WERI-Rb-1 (cell line): ENCODE measurements around the gene TM2D1.

Experiments used
- DNase-seq: peaks from one replicate; pipeline ENCODE4 v3.0.0-alpha.2; 2020
- H3K27ac ChIP-seq: fragments of 250-450 bp; sonication (Bioruptor Pico); 2 replicates; pipeline ENCODE4 v1.5.1; 2020; ENCODE audit warnings: mild to moderate bottlenecking, moderate library complexity
- H3K27me3 ChIP-seq: fragments of 250-450 bp; sonication (Bioruptor Pico); 2 replicates; pipeline ENCODE4 v1.5.1; 2021; ENCODE audit warnings: mild to moderate bottlenecking, low read depth, moderate library complexity; ENCODE audit not compliant: insufficient read depth, severe bottlenecking
- H3K36me3 ChIP-seq: fragments of 250-450 bp; sonication (Bioruptor Pico); 2 replicates; pipeline ENCODE4 v1.5.1; 2020; ENCODE audit warnings: mild to moderate bottlenecking, moderate library complexity
- H3K4me3 ChIP-seq: 2 replicates; pipeline ENCODE4 v1.5.1; 2011; ENCODE audit warnings: low read depth, mild to moderate bottlenecking, control low read depth, low read length
- H3K9me3 ChIP-seq: fragments of 250-450 bp; sonication (Bioruptor Pico); 2 replicates; pipeline ENCODE4 v1.5.1; 2021; ENCODE audit warnings: mild to moderate bottlenecking, moderate library complexity; ENCODE audit not compliant: severe bottlenecking
- CTCF ChIP-seq: IDR thresholded peaks from 2 replicates; pipeline ENCODE4 v1.5.1; 2011; ENCODE audit warnings: low read depth, mild to moderate bottlenecking, control low read depth, inconsistent platforms, low read length

TM2D1 gene

GRCh38 chr1:61637470-61637869 is 87.5 kb downstream of the TM2D1 start:
- Histone ChIP-seq H3K27me3 (no peaks in the 10 kb centered on the region), H3K4me3 (no peak overlapping the region), H3K9me3 (no peaks in the 10 kb centered on the region), H3K27ac (no peak overlapping the region), H3K36me3 (no peaks in the 10 kb centered on the region)
- no peak for TF ChIP-seq CTCF
- no peak for DNase-seq

- DNase-seq = no peak
- no peak overlapping the region for H3K4me3 ChIP-seq
- no peaks in the 10 kb centered on the region for H3K36me3 ChIP-seq
- H3K9me3 ChIP-seq = no peaks in the 10 kb centered on the region
- TF ChIP-seq CTCF = no peak
- no peak overlapping the region for H3K27ac ChIP-seq
- H3K27me3 ChIP-seq = no peaks in the 10 kb centered on the region
Observed at GRCh38 chr1:61636814-61637213, 88.1 kb downstream of the TM2D1 start.

- no peak for TF ChIP-seq CTCF
- Histone ChIP-seq H3K36me3 (no peaks in the 10 kb centered on the region), H3K9me3 (no peaks in the 10 kb centered on the region), H3K4me3 (no peak overlapping the region), H3K27ac (no peak overlapping the region), H3K27me3 (no peaks in the 10 kb centered on the region)
- no peak for DNase-seq
Observed at GRCh38 chr1:61636376-61636775, 88.6 kb downstream of the TM2D1 start.

- Histone ChIP-seq H3K27me3 (no peaks in the 10 kb centered on the region), H3K27ac (no peak overlapping the region), H3K4me3 (no peak overlapping the region), H3K36me3 (no peaks in the 10 kb centered on the region), H3K9me3 (no peaks in the 10 kb centered on the region)
- no peak for DNase-seq
- TF ChIP-seq CTCF = no peak
Observed at GRCh38 chr1:61635557-61635956, 89.4 kb downstream of the TM2D1 start.

- no peak for TF ChIP-seq CTCF
- H3K27me3 ChIP-seq = no peaks in the 10 kb centered on the region
- no peak for DNase-seq
- H3K9me3 ChIP-seq = no peaks in the 10 kb centered on the region
- no peaks in the 10 kb centered on the region for H3K36me3 ChIP-seq
- no peak overlapping the region for H3K27ac ChIP-seq
- no peak overlapping the region for H3K4me3 ChIP-seq
Observed at GRCh38 chr1:61631436-61631835, 93.5 kb downstream of the TM2D1 start.
